MCF 10A (cell line): ENCODE results near the gene ADIRF. TPM values are rescaled to one million over a fixed set of nuclear protein-coding genes. Genes with fewer than 3 reads are reported as not detected.

ENCODE experiments used
- BruUV-seq: library from RNA; stranded (reverse); fragments of 400-500 nt; replicated peaks from 2 replicates; lab custom pipeline; 2021; lab: Mats Ljungman, UMichigan
- CTCF ChIA-PET: fragments of 300-600 bp; sonication (Branson Sonifier 250); formaldehyde crosslinking; extraction: SDS; loops from one replicate; lab custom pipeline; 2021; ENCODE audit warnings: antibody characterized with exemption, inconsistent platforms; lab: Yijun Ruan, JAX
- POLR2A ChIA-PET: fragments of 300-600, 350-650 bp; sonication (Branson Sonifier 250); formaldehyde crosslinking; extraction: SDS; loops from one replicate; lab custom pipeline; 2020; ENCODE audit warnings: antibody characterized with exemption, inconsistent platforms; lab: Yijun Ruan, JAX
- DNase-seq: peaks from one replicate; pipeline ENCODE4 v3.0.0-alpha.2; 2018; ENCODE audit not compliant: unreplicated experiment
- H3K27ac Mint-ChIP-seq: one replicate; pipeline ENCODE4 v1.8.0; 2022; ENCODE audit warnings: mild to moderate bottlenecking, low read depth, mixed read lengths; ENCODE audit not compliant: unreplicated experiment
- H3K27me3 Mint-ChIP-seq: one replicate; pipeline ENCODE4 v1.8.0; 2022; ENCODE audit warnings: mixed read lengths; ENCODE audit not compliant: insufficient read depth, unreplicated experiment
- H3K36me3 Mint-ChIP-seq: one replicate; pipeline ENCODE4 v1.8.0; 2022; ENCODE audit warnings: mild to moderate bottlenecking, moderate library complexity, mixed read lengths; ENCODE audit not compliant: insufficient read depth, unreplicated experiment
- H3K4me1 Mint-ChIP-seq: one replicate; pipeline ENCODE4 v1.8.0; 2022; ENCODE audit warnings: mixed read lengths; ENCODE audit not compliant: insufficient read depth, unreplicated experiment
- H3K4me3 Mint-ChIP-seq: one replicate; pipeline ENCODE4 v1.8.0; 2022; ENCODE audit warnings: mild to moderate bottlenecking, moderate library complexity, mixed read lengths; ENCODE audit not compliant: unreplicated experiment
- H3K9me3 Mint-ChIP-seq: one replicate; pipeline ENCODE4 v1.8.0; 2022; ENCODE audit warnings: mixed read lengths; ENCODE audit not compliant: unreplicated experiment
- intact Hi-C: fragments of 100-400 bp; cut with micrococcal nuclease; formaldehyde crosslinking; loops from 2 replicates; pipeline ENCODE4 v1.14.1; 2022
- total RNA-seq: library from RNA; stranded (reverse); gene quantifications from 2 replicates; pipeline ENCODE4 v1.2.3, GENCODE V29; 2022
- TF ChIP-seq, protein P1 (sequence below): fragments of 200-600 bp; IDR thresholded peaks from one replicate; pipeline ENCODE4 v1.8.0; 2022; ENCODE audit warnings: antibody characterized with exemption, mild to moderate bottlenecking; ENCODE audit not compliant: unreplicated experiment

Gene ADIRF
- total RNA-seq, 1 experiment from 2014 or later = 60.3 TPM

- Mint-ChIP-seq H3K9me3 (no peaks in the 10 kb centered on the region), H3K36me3 (peaks cover 5% of the 10 kb centered on the region), H3K4me1 (peaks cover 56% of the 10 kb centered on the region), H3K27me3 (no peaks in the 10 kb centered on the region), H3K27ac (peak overlapping the region; percentile 81), H3K4me3 (peak overlapping the region; percentile 77)
- TF ChIP-seq, protein P1, sequence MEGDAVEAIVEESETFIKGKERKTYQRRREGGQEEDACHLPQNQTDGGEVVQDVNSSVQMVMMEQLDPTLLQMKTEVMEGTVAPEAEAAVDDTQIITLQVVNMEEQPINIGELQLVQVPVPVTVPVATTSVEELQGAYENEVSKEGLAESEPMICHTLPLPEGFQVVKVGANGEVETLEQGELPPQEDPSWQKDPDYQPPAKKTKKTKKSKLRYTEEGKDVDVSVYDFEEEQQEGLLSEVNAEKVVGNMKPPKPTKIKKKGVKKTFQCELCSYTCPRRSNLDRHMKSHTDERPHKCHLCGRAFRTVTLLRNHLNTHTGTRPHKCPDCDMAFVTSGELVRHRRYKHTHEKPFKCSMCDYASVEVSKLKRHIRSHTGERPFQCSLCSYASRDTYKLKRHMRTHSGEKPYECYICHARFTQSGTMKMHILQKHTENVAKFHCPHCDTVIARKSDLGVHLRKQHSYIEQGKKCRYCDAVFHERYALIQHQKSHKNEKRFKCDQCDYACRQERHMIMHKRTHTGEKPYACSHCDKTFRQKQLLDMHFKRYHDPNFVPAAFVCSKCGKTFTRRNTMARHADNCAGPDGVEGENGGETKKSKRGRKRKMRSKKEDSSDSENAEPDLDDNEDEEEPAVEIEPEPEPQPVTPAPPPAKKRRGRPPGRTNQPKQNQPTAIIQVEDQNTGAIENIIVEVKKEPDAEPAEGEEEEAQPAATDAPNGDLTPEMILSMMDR = no peak
- peak; percentile 79 for DNase-seq
- POLR2A ChIA-PET = interaction anchor here (0.6 to 5.7 kb wide), 15 partner anchors 10 to 213 kb away, joined by 3 to 98 read pairs (median 6); partner anchors contain the start of genes BMPR1A, GLUD1, MMRN2 and SHLD2
- BruUV-seq = no TSS peak
- CTCF ChIA-PET = interaction anchor here (0.6 to 3.8 kb wide), 8 partner anchors 9 to 126 kb away, joined by 3 to 23 read pairs (median 4); partner anchors contain the start of genes MMRN2 and SNCG
- intact Hi-C loops = loop anchor here (2.0 to 5.0 kb wide), 2 partner anchors 68 to 123 kb away; no protein-coding TSS in a partner anchor
These were observed 1.2 kb downstream of the ADIRF start for GRCh38 chr10:86969421-86970041.

GRCh38 chr10:86970162-86970981 lies 2.1 kb downstream of the ADIRF start:
- intact Hi-C loops = loop anchor here (2.0 kb wide), 1 partner anchor 122 kb away; no protein-coding TSS in a partner anchor
- H3K4me3 Mint-ChIP-seq = peak overlapping the region; percentile 77
- ChIA-PET POLR2A (interaction anchor here (0.6 to 5.7 kb wide), 15 partner anchors 9 to 213 kb away, joined by 3 to 98 read pairs (median 6); partner anchors contain the start of genes BMPR1A, FAM25A, GLUD1 and SHLD2), CTCF (interaction anchor here (0.6 to 3.1 kb wide), 6 partner anchors 10 to 125 kb away, joined by 3 to 23 read pairs (median 4); no protein-coding TSS in a partner anchor)
- no peaks in the 10 kb centered on the region for H3K27me3 Mint-ChIP-seq
- peak; percentile 59 for DNase-seq
- peak overlapping the region; percentile 97 for H3K27ac Mint-ChIP-seq
- peaks cover 5% of the 10 kb centered on the region for H3K36me3 Mint-ChIP-seq
- peaks cover 60% of the 10 kb centered on the region for H3K4me1 Mint-ChIP-seq
- no peaks in the 10 kb centered on the region for H3K9me3 Mint-ChIP-seq
- TF ChIP-seq, protein P1 = no peak
- TSS peak; percentile 70 for BruUV-seq

GRCh38 chr10:86970982-86971231 lies 2.6 kb downstream of the ADIRF start:
- H3K4me1 Mint-ChIP-seq = peaks cover 60% of the 10 kb centered on the region
- CTCF ChIA-PET = interaction anchor here (0.7 to 3.1 kb wide), 3 partner anchors 10 to 114 kb away, joined by 4 to 23 read pairs (median 4); no protein-coding TSS in a partner anchor
- no peaks in the 10 kb centered on the region for H3K9me3 Mint-ChIP-seq
- no TSS peak for BruUV-seq
- POLR2A ChIA-PET = interaction anchor here (0.9 to 5.7 kb wide), 7 partner anchors 12 to 214 kb away, joined by 3 to 98 read pairs (median 42); partner anchors contain the start of genes BMPR1A, FAM25A, GLUD1 and SHLD2
- no peak for DNase-seq
- intact Hi-C loops = loop anchor here (2.0 kb wide), 1 partner anchor 122 kb away; no protein-coding TSS in a partner anchor
- peak overlapping the region; percentile 97 for H3K27ac Mint-ChIP-seq
- peak overlapping the region; percentile 77 for H3K4me3 Mint-ChIP-seq
- H3K27me3 Mint-ChIP-seq = no peaks in the 10 kb centered on the region
- TF ChIP-seq, protein P1 = no peak
- peaks cover 5% of the 10 kb centered on the region for H3K36me3 Mint-ChIP-seq
